Stimulated activated CD4-positive, alpha-beta T cell treated with anti-CD3 and anti-CD28 coated beads, Interleukin-1b, Interleukin-23, amount 100 ng/mL, for 4 hours (primary cell): ENCODE data around the gene SLC30A4.

Source experiments
- DNase-seq, 2 donors: peaks; one replicate each; pipeline ENCODE4 v3.0.0-alpha.2; 2020; ENCODE audit warnings: low read depth in 2 of 2

SLC30A4 gene

GRCh38 chr15:45449916-45450867 lies 72.4 kb downstream of the SLC30A4 start:
- DNase-seq, result no peak

- no peak for DNase-seq
Measured at GRCh38 chr15:45449395-45449794, 73.2 kb downstream of the SLC30A4 start.

GRCh38 chr15:45448066-45448915 lies 74.3 kb downstream of the SLC30A4 start:
- no peak for DNase-seq

GRCh38 chr15:45443645-45444044 lies 78.9 kb downstream of the SLC30A4 start:
- DNase-seq, result no peak

GRCh38 chr15:45442507-45443135 lies 79.9 kb downstream of the SLC30A4 start:
- DNase-seq, result no peak

GRCh38 chr15:45441686-45442085 lies 80.9 kb downstream of the SLC30A4 start:
- DNase-seq, result no peak

GRCh38 chr15:45441036-45441435 lies 81.5 kb downstream of the SLC30A4 start:
- DNase-seq, result no peak

GRCh38 chr15:45439521-45440260 lies 82.9 kb downstream of the SLC30A4 start:
- DNase-seq, result no peak

GRCh38 chr15:45435124-45435903 lies 87.2 kb downstream of the SLC30A4 start:
- DNase-seq, result no peak

- no peak for DNase-seq
Measured at GRCh38 chr15:45434078-45434567, 88.4 kb downstream of the SLC30A4 start.

- no peak for DNase-seq
Measured at GRCh38 chr15:45431511-45431910, 91.0 kb downstream of the SLC30A4 start.

- DNase-seq, result peak; percentile 84 to 91
Measured at GRCh38 chr15:45429941-45430792, 92.4 kb downstream of the SLC30A4 start.
